H1 (cell line): Measurements from ENCODE around the gene LYRM4. TPM values are rescaled to one million over a fixed set of nuclear protein-coding genes. Genes with fewer than 3 reads are reported as not detected.

ENCODE experiments used
- CHD1 ChIP-seq: IDR thresholded peaks from 2 replicates; pipeline ENCODE4 v1.6.1; 2012; ENCODE audit warnings: low read depth, low read length, improper control_type of control experiment
- EP300 ChIP-seq, 2 experiments: IDR thresholded peaks; 1 replicate in 1 of 2; 2 replicates in 1 of 2; pipeline ENCODE4 v1.6.1; 2011 to 2012; ENCODE audit warnings: low read depth in 2 of 2, low read length in 2 of 2, mild to moderate bottlenecking in 2 of 2, borderline replicate concordance in 1 of 2, inconsistent platforms in 1 of 2, moderate library complexity in 1 of 2
- RAD21 ChIP-seq, 2 experiments: IDR thresholded peaks in 1 of 2; conservative IDR thresholded peaks in 1 of 2; 2 replicates each; pipeline ENCODE4 v1.6.1; 2011; ENCODE audit warnings: low read depth in 2 of 2, low read length in 2 of 2, improper control_type of control experiment in 1 of 2, inconsistent platforms in 1 of 2, mild to moderate bottlenecking in 1 of 2, moderate library complexity in 1 of 2
- SIRT6 ChIP-seq: IDR thresholded peaks from one replicate; pipeline ENCODE4 v1.7.1; 2012; ENCODE audit warnings: low read length, inconsistent platforms
- polyA plus RNA-seq, 7 experiments: library from polyadenylated mRNA; depleted of rRNA in 3 of 7; stranded (reverse) in 5 of 7; unstranded in 2 of 7; fragments of >200 nt in 5 of 7; fragments of 200-250 nt in 2 of 7; gene quantifications; 1 replicate in 5 of 7; 2 replicates in 1 of 7; 4 replicates in 1 of 7; pipeline versions ENCODE4 v1.2.1 to v1.2.3, GENCODE V29; 2011 to 2013; ENCODE audit warnings: missing spikeins in 2 of 7, mixed read lengths in 2 of 7
- total RNA-seq: library from RNA; stranded (reverse); fragmentation: NEBNext Ultra II Directional; extraction: Animal tissue kit (Norgen Biotek cat#: 25700); gene quantifications from 2 replicates; pipeline ENCODE4 v1.2.1, GENCODE V29; 2021

LYRM4 gene
- total and polyA plus RNA-seq, 2 of the 8 experiments (the other 6 are each of a cell fraction or from before 2014, with no cell fraction given), result 56.6 to 62.8 TPM

DNA sequence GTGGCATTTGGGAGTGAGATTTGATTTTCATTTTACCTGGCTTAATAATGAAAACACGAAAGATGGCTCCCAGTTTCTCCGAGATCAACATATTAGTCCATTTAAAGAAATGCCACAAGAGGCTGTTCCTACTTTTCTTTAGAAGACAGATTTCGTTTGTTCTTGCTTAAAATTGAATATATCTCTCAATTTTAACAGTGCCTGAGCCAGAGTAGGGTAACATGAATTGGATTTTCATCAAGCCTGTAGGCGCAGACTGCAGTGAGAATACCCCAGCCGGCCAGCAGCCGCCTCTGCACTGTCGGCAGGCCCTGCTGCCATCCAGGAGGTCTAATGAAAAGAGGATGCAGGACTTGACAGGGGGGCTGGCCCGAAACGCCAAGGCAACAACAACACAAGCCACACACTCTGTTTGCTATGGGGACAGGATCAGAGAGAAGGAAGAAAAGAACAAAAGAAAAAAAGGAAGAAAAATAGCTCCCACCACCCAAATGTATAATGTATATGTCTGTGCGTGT, 103.1 kb downstream of the LYRM4 start (continued):
- no peak for TF ChIP-seq SIRT6
- TF ChIP-seq CHD1, result no peak
- no peak for TF ChIP-seq EP300 (IDR thresholded peaks at IDR 0.05; ENCODE audit: borderline replicate concordance in 1 of 2, low read depth in 2 of 2, low read length in 2 of 2)
- no peak for TF ChIP-seq RAD21 (IDR thresholded peaks at IDR 0.05 in 1 of 2, conservative IDR thresholded peaks at IDR 0.05 in 1 of 2; ENCODE audit: low read depth in 2 of 2, low read length in 2 of 2)
